ENCODE results near the gene PHF11.

PHF11 gene

DNA sequence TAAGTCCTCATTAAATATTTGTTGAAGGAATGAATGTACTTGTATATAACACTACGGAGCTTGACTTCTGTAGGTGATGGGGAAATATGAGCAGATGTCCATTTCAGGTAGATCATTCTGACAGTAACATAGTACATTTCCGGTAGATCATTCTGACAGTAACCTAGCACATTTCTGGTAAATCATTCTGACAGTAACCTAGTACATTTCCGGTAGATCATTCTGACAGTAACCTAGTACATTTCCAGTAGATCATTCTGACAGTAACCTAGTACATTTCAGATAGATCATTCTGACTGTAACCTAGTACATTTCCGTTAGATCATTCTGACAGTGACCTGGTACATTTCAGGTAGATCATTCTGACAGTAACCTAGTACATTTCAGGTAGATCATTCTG lies 2.5 kb downstream of the PHF11 start:
- no peak for DNase-seq

- peak; percentile 81 for DNase-seq
These were observed 4.3 kb downstream of the PHF11 start for GRCh38 chr13:49499889-49500660.

DNA sequence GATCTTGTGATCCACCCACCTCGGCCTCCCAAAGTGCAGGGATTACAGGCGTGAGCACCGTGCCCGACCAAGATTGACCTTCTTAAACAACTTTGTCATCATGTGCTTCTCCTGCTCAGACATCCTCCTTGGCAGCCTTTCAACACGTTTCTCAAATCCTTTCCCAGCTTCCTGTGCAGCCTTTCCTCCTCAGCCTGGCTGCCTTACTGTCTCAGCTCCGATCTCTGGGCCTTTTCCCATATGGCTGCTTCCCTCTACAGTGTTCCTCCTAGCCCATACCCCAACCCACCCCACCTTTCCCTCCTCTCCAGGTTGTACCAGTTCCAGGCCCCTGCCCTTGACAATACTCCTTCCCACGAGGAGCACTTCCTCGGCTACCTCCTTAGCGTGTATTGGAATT lies 7.2 kb downstream of the PHF11 start:
- DNase-seq, result peak; percentile 30

- peak; percentile 8 for DNase-seq
These were observed 8.2 kb downstream of the PHF11 start for GRCh38 chr13:49503951-49504350.

DNA sequence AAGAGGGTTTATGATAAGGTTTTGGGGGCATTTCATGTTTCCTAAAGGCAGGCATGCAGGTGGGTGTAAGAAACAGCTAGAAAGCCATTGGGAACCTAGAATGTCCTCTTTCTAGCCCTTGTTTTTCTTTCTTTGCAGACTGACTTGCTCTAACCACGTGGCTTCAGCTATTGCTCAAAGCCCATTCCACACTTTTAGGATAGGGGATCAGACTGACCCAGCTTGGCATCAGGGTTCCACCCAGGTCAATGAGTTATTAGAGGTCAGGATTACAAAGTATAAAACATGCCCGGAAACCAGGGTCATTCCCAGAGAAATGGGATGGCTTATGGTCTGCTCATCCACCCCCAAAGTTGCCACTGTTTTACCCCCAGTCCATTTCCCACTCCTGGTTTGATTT lies 16.8 kb downstream of the PHF11 start:
- no peak for DNase-seq

- no peak for DNase-seq
These were observed 20.7 kb downstream of the PHF11 start for GRCh38 chr13:49516467-49516866.

DNA sequence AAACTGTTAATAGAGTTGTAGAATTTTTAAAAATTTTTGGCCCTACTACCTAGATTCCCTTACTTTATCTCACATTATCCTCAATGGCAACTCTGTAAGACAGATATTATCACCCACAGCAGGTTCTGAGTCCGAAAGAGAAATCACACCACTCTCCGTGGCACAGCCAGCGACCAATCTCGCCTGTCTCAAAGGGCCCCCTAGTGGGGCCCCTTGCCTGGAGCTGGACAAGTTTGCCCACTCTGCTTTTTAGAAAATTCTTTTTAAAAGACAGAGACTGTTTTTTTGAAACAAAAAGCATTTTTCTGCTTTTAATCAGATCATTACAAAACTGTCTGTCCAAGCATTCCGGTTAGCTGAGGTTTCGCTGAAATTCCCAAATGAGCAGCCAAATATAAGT lies 21.7 kb downstream of the PHF11 start:
- no peak for DNase-seq

DNA sequence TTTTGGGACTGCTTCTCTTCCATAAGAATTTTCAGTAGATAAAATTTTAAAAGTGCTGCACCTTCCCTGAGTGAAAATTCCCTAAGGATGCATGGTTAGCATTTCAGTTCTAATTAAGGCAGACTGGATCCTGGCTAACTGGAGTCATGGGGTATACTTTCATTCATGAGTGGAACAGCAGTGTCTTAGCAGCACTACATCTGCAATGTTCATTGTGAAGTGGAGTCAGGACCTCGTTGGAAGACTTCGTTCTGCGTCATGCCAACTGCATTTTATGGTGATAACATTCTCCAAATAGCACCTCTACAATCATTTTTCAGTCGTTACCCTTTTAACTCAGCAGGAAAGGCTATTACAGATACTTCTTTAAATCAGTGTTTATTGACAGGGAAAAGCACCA lies 25.5 kb downstream of the PHF11 start:
- no peak for DNase-seq

DNA sequence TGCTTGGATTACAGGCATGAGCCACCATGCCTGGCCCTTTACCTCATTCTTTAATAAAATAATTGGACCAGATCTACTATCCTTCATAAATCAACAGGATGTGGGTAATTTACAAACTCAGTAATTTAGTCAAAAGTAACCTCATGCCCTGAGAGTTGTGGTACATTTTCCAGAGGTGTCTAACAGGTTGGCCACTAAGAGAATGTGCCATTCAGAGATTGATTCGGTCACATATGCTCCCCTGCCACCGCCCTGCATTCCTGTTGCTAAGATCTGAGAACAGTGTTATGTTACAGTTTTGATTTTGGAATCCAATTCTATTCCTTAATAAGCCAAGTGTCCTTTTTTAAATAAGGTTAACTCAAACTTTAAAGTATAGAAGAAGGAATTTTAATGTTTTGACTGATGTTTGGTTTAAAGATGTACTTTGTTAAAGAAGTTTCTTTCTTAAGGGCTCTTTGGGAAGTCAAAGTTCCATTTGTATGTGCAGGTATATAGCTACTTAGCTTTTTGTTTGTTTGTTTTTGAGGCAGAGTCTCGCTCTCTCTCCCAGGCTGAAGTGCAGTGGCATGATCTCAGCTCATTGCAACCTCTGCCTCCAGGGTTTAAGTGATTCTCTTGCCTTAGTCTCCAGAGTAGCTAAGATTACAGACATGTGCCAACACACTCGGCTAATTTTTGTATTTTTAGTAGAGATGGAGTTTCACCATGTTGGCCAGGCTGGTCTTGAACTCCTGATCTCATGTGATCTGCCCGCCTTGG lies 29.2 kb downstream of the PHF11 start:
- DNase-seq, result no peak

GRCh38 chr13:49527123-49527522 lies 31.4 kb downstream of the PHF11 start:
- DNase-seq, result no peak

- no peak for DNase-seq
These were observed 32.4 kb downstream of the PHF11 start for GRCh38 chr13:49528161-49528560.

- DNase-seq, result no peak
These were observed 34.7 kb downstream of the PHF11 start for GRCh38 chr13:49530457-49530856.

GRCh38 chr13:49532593-49532992 lies 36.8 kb downstream of the PHF11 start:
- no peak for DNase-seq

- no peak for DNase-seq
These were observed 37.3 kb downstream of the PHF11 start for GRCh38 chr13:49533011-49533410.

DNA sequence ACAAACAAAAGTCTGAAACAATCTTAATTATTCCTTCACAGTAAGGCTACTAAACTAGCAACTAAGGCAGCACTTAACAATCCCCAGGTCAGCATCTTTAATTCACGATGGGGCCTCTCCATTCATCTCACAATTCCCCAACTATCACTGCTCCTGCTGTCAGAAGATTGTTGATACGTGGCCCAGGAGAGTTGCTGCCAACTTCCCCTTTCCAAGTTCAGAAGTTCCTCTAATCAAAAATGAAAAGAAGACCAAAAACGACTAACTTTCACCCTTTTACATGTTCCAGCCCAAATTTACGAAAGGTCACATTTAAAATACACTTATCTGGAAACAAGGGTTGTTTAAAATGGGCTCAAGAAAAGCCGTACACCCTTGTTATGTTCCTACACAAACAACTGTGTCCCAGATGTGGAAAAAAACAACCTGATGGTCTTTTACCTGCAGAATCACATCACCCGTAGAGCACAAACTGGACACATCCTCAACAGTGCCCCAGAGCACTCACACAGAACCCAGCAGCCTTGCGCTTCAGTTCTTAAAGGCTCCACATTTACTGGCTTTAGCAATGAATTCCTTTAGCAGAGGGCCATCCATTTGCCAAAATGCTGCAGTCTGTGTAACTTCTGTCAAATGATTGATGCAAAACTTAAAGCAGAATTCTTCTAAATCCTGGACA lies 38.0 kb downstream of the PHF11 start:
- no peak for DNase-seq

GRCh38 chr13:49536144-49536873 lies 40.6 kb downstream of the PHF11 start:
- no peak for DNase-seq

- no peak for DNase-seq
These were observed 42.7 kb downstream of the PHF11 start for GRCh38 chr13:49538404-49538803.

DNA sequence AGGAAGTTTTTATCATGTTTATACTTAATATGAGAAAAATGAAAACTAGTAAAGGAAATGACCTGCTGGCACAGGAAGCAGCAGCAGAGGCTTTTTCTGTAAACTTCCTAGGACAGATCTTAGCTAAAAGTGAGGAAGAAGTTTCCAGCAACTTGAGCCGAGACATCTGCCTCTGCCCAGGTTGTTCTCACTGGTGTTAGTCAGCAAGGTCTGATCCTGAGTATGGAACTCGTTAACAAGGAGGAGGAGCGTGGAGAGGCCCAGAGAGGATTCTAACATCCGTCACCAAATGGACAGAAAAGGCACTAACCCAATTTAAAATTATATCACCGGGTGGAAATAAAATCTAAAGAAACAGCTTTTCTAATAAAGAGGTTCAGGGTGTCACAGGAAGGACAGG lies 43.6 kb downstream of the PHF11 start:
- no peak for DNase-seq

DNA sequence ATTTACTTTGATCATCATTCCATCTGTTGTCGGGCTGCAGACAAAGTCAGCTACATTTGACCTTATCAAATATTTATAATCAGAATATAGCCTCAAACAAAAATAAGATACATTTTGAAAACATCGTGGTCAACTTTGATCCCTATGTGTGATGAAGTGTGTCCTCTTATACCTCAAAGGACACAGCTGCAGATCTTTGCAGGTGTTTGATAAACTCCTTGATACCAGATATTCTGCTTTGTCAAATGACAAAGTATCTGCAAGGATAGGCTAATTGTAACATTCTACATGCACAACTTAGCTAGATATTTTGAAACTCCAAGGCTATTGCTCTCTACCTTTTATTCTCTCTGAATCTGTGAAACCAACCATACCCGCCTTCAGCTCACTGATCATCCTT lies 44.0 kb downstream of the PHF11 start:
- DNase-seq, result no peak

GRCh38 chr13:49540552-49540951 lies 44.8 kb downstream of the PHF11 start:
- DNase-seq, result no peak

DNA sequence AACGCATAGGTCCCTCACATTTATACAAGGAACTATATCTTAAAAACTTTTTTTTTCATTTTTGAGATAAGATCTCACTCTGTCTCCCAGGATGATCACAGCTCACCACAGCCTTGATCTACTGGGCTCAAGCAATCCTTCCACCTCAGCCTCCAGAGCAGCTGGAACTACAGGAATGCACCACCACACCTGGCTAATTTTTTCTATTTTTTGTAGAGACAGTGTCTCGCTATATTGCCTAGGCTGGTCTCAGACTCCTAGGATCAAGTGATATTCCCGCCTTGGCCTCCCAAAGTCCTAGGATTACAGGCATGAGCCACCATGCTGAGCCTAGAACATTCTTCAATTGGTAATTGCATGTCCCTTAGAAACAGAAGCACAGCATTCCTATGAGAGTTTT lies 47.9 kb downstream of the PHF11 start:
- DNase-seq, result no peak

- no peak for DNase-seq
These were observed 49.9 kb downstream of the PHF11 start for GRCh38 chr13:49545661-49546060.

DNA sequence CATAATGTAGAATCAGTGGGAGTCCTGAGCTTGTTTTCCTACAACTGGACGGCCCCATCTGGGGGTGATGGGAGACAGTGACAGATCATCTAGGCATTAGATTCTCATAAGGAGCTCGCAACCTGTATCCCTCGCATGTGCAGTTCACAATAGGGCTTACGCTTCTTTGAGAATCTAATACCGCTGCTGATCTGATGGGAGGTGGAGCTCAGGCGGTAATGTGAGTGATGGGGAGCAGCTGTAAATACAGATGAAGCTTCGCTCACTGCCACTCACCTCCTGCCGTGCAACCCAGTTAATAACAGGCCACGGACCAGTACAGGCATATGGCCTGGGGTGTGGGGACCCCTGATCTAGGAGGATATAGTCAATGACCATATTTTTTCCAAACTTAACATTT lies 50.8 kb downstream of the PHF11 start:
- DNase-seq, result no peak

Measured in fibroblast of skin of back (primary cell).